Measurements from ENCODE around the gene FBXO42. TPM values are rescaled to one million over a fixed set of nuclear protein-coding genes. Genes with fewer than 3 reads are reported as not detected.

The FBXO42 gene
- total and polyA plus RNA-seq, 3 experiments from 2014 or later, result 15.7 to 23.8 (median 16.9) TPM

GRCh38 chr1:16232316-16232710 is 120.0 kb downstream of the FBXO42 start:
- ChIA-PET CTCF (interaction anchor here (1.3 to 1.4 kb wide), 2 partner anchors 14 to 16 kb away, joined by 3 read pairs; no protein-coding TSS in a partner anchor), POLR2A (no interaction called here)
- Mint-ChIP-seq H3K9me3 (no peaks in the 10 kb centered on the region), H3K36me3 (peaks cover 0 to 13% (median 5%) of the 10 kb centered on the region in 3 donors), H3K27ac (peak overlapping the region in 1 of 8 donors; percentile 36), H3K4me3 (no peak overlapping the region), H3K27me3 (peaks cover 15% of the 10 kb centered on the region in 2 donors), H3K4me1 (peaks cover 15 to 21% (median 18%) of the 10 kb centered on the region in 3 donors)
- H3K4me3 ChIP-seq (ENCODE audit: low read length), result no peak overlapping the region
- H3K27ac ChIP-seq (ENCODE audit: low read depth, low read length), result peak overlapping the region; percentile 62
- DNase-seq, result peak in 1 of 5 donors; percentile 42
- H3K4me1 ChIP-seq (ENCODE audit: insufficient read depth, low read length), result peaks cover 17% of the 10 kb centered on the region
- no peaks in the 10 kb centered on the region for H3K9me3 ChIP-seq (ENCODE audit: low read length)
- H3K36me3 ChIP-seq (ENCODE audit: insufficient read depth, low read length), result no peaks in the 10 kb centered on the region
- H3K27me3 ChIP-seq (ENCODE audit: insufficient read depth, low read length, poor library complexity, severe bottlenecking), result peaks cover 3% of the 10 kb centered on the region

GRCh38 chr1:16231331-16232315 is 120.7 kb downstream of the FBXO42 start:
- Histone ChIP-seq H3K4me1 (ENCODE audit: insufficient read depth, low read length) (peaks cover 14% of the 10 kb centered on the region), H3K9me3 (ENCODE audit: low read length) (no peaks in the 10 kb centered on the region), H3K27me3 (ENCODE audit: insufficient read depth, low read length, poor library complexity, severe bottlenecking) (peaks cover 3% of the 10 kb centered on the region), H3K27ac (ENCODE audit: low read depth, low read length) (peak overlapping the region; percentile 62), H3K4me3 (ENCODE audit: low read length) (no peak overlapping the region), H3K36me3 (ENCODE audit: insufficient read depth, low read length) (no peaks in the 10 kb centered on the region)
- H3K27me3 Mint-ChIP-seq, result peaks cover 13 to 19% of the 10 kb centered on the region in 2 donors
- DNase-seq, result peak in 1 of 5 donors; percentile 44
- no peak overlapping the region for H3K27ac Mint-ChIP-seq
- H3K4me1 Mint-ChIP-seq, result peaks cover 12 to 15% (median 12%) of the 10 kb centered on the region in 3 donors
- no peak overlapping the region for H3K4me3 Mint-ChIP-seq
- peaks cover 0 to 12% (median 5%) of the 10 kb centered on the region in 3 donors for H3K36me3 Mint-ChIP-seq
- ChIA-PET POLR2A (no interaction called here), CTCF (interaction anchor here (1.3 to 1.7 kb wide), 2 partner anchors 15 to 132 kb away, joined by 3 to 5 read pairs; no protein-coding TSS in a partner anchor)
- H3K9me3 Mint-ChIP-seq, result no peaks in the 10 kb centered on the region

GRCh38 chr1:16230744-16231143 is 121.5 kb downstream of the FBXO42 start:
- Mint-ChIP-seq H3K9me3 (peaks cover 0 to 6% (median 3%) of the 10 kb centered on the region in 5 donors), H3K27ac (no peak overlapping the region), H3K36me3 (peaks cover 0 to 9% (median 5%) of the 10 kb centered on the region in 3 donors), H3K4me3 (no peak overlapping the region), H3K4me1 (peaks cover 4 to 7% (median 5%) of the 10 kb centered on the region in 3 donors), H3K27me3 (peaks cover 20 to 28% of the 10 kb centered on the region in 2 donors)
- Histone ChIP-seq H3K4me3 (ENCODE audit: low read length) (no peak overlapping the region), H3K27me3 (ENCODE audit: insufficient read depth, low read length, poor library complexity, severe bottlenecking) (peaks cover 3% of the 10 kb centered on the region), H3K36me3 (ENCODE audit: insufficient read depth, low read length) (no peaks in the 10 kb centered on the region), H3K4me1 (ENCODE audit: insufficient read depth, low read length) (peaks cover 5% of the 10 kb centered on the region), H3K27ac (ENCODE audit: low read depth, low read length) (peak overlapping the region; percentile 62), H3K9me3 (ENCODE audit: low read length) (no peaks in the 10 kb centered on the region)
- ChIA-PET POLR2A (no interaction called here), CTCF (interaction anchor here (1.3 to 1.7 kb wide), 2 partner anchors 14 to 132 kb away, joined by 3 to 5 read pairs; no protein-coding TSS in a partner anchor)
- peak in 1 of 5 donors; percentile 46 for DNase-seq

GRCh38 chr1:16229976-16230740 is 122.1 kb downstream of the FBXO42 start:
- H3K9me3 ChIP-seq (ENCODE audit: low read length), result no peaks in the 10 kb centered on the region
- H3K27me3 ChIP-seq (ENCODE audit: insufficient read depth, low read length, poor library complexity, severe bottlenecking), result peaks cover 3% of the 10 kb centered on the region
- H3K36me3 ChIP-seq (ENCODE audit: insufficient read depth, low read length), result no peaks in the 10 kb centered on the region
- no peak overlapping the region for H3K4me3 ChIP-seq (ENCODE audit: low read length)
- ChIA-PET POLR2A (no interaction called here), CTCF (interaction anchor here (1.7 kb wide), 1 partner anchor 133 kb away, joined by 5 read pairs; no protein-coding TSS in a partner anchor)
- Mint-ChIP-seq H3K36me3 (peaks cover 0 to 9% (median 5%) of the 10 kb centered on the region in 3 donors), H3K27ac (no peak overlapping the region), H3K9me3 (peaks cover 0 to 6% (median 3%) of the 10 kb centered on the region in 5 donors), H3K4me1 (peaks cover 1 to 3% (median 2%) of the 10 kb centered on the region in 3 donors), H3K4me3 (no peak overlapping the region), H3K27me3 (peaks cover 23 to 28% of the 10 kb centered on the region in 2 donors)
- no peaks in the 10 kb centered on the region for H3K4me1 ChIP-seq (ENCODE audit: insufficient read depth, low read length)
- DNase-seq, result peak in 1 of 5 donors; percentile 41
- H3K27ac ChIP-seq (ENCODE audit: low read depth, low read length), result peak overlapping the region; percentile 62

GRCh38 chr1:16226490-16227179 is 125.6 kb downstream of the FBXO42 start:
- Mint-ChIP-seq H3K9me3 (peaks cover 0 to 8% (median 3%) of the 10 kb centered on the region in 5 donors), H3K4me3 (no peak overlapping the region), H3K36me3 (peaks cover 0 to 10% (median 4%) of the 10 kb centered on the region in 3 donors), H3K4me1 (peaks cover 0 to 1% (median 0%) of the 10 kb centered on the region in 3 donors), H3K27ac (peak overlapping the region in 1 of 8 donors; percentile 8), H3K27me3 (peaks cover 32 to 42% of the 10 kb centered on the region in 2 donors)
- H3K36me3 ChIP-seq (ENCODE audit: insufficient read depth, low read length), result no peaks in the 10 kb centered on the region
- no peak for DNase-seq
- H3K4me3 ChIP-seq (ENCODE audit: low read length), result no peak overlapping the region
- POLR2A ChIA-PET, result no interaction called here
- CTCF ChIA-PET, result interaction anchor here (1.2 kb wide), 1 partner anchor 147 kb away, joined by 3 read pairs; no protein-coding TSS in a partner anchor
- H3K4me1 ChIP-seq (ENCODE audit: insufficient read depth, low read length), result no peaks in the 10 kb centered on the region
- no peaks in the 10 kb centered on the region for H3K9me3 ChIP-seq (ENCODE audit: low read length)
- peaks cover 3% of the 10 kb centered on the region for H3K27me3 ChIP-seq (ENCODE audit: insufficient read depth, low read length, poor library complexity, severe bottlenecking)
- no peak overlapping the region for H3K27ac ChIP-seq (ENCODE audit: low read depth, low read length)

GRCh38 chr1:16226129-16226489 is 126.2 kb downstream of the FBXO42 start:
- Mint-ChIP-seq H3K4me3 (no peak overlapping the region), H3K36me3 (peaks cover 0 to 10% (median 3%) of the 10 kb centered on the region in 3 donors), H3K4me1 (peaks cover 0 to 1% (median 0%) of the 10 kb centered on the region in 3 donors), H3K27me3 (peaks cover 32 to 42% of the 10 kb centered on the region in 2 donors), H3K27ac (peak overlapping the region in 1 of 8 donors; percentile 8), H3K9me3 (peaks cover 0 to 8% (median 3%) of the 10 kb centered on the region in 5 donors)
- Histone ChIP-seq H3K27ac (ENCODE audit: low read depth, low read length) (no peak overlapping the region), H3K4me1 (ENCODE audit: insufficient read depth, low read length) (no peaks in the 10 kb centered on the region), H3K9me3 (ENCODE audit: low read length) (no peaks in the 10 kb centered on the region), H3K4me3 (ENCODE audit: low read length) (no peak overlapping the region), H3K36me3 (ENCODE audit: insufficient read depth, low read length) (no peaks in the 10 kb centered on the region), H3K27me3 (ENCODE audit: insufficient read depth, low read length, poor library complexity, severe bottlenecking) (peaks cover 3% of the 10 kb centered on the region)
- no peak for DNase-seq
- POLR2A ChIA-PET, result no interaction called here
- CTCF ChIA-PET, result interaction anchor here (1.2 kb wide), 1 partner anchor 147 kb away, joined by 3 read pairs; no protein-coding TSS in a partner anchor

- no peak overlapping the region for H3K27ac ChIP-seq (ENCODE audit: low read depth, low read length)
- no peaks in the 10 kb centered on the region for H3K4me1 ChIP-seq (ENCODE audit: insufficient read depth, low read length)
- Mint-ChIP-seq H3K36me3 (peaks cover 0 to 10% (median 0%) of the 10 kb centered on the region in 3 donors), H3K4me3 (no peak overlapping the region), H3K9me3 (peaks cover 0 to 8% (median 3%) of the 10 kb centered on the region in 5 donors), H3K4me1 (peaks cover 3 to 6% (median 5%) of the 10 kb centered on the region in 3 donors), H3K27me3 (peaks cover 33 to 42% of the 10 kb centered on the region in 2 donors), H3K27ac (no peak overlapping the region)
- ChIA-PET POLR2A (no interaction called here), CTCF (no interaction called here)
- no peaks in the 10 kb centered on the region for H3K9me3 ChIP-seq (ENCODE audit: low read length)
- no peak overlapping the region for H3K4me3 ChIP-seq (ENCODE audit: low read length)
- H3K27me3 ChIP-seq (ENCODE audit: insufficient read depth, low read length, poor library complexity, severe bottlenecking), result peaks cover 3% of the 10 kb centered on the region
- H3K36me3 ChIP-seq (ENCODE audit: insufficient read depth, low read length), result no peaks in the 10 kb centered on the region
- no peak for DNase-seq
Observed at GRCh38 chr1:16224472-16224871, 127.8 kb downstream of the FBXO42 start.
